ENCODE measurements around the gene THYN1.

THYN1 gene

DNA sequence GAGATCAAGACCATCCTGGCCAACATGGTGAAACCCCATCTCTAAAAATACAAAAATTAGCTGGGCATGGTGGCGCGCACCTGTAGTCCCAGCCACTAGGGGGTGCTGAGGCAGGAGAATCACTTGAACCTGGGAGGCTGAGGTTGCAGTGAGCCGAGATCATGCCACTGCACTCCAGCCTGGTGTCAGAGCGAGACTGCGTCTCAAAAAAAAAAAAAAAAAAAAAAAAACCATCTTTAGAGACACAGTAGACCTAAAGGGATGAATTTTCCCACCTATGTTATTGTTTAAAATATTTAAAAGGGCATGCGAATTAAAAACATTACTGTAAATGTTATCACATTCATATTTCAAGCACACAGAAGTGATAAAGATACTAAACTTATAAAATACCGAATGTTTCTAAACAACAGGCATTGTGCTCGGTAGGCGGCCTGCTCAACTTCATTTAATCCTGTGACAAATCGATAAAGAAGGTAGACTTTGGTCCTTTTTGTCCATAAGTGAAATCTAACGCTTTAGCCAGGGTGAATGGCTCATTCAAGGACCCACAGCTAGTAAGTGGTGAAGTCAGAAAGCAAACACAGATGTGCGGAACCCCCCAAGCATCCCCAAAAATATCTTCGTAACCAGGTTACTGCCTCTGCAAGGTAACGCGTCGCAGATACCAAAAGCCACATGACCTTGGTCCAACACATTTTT lies 45.5 kb downstream of the THYN1 start:
- no peak for DNase-seq

DNA sequence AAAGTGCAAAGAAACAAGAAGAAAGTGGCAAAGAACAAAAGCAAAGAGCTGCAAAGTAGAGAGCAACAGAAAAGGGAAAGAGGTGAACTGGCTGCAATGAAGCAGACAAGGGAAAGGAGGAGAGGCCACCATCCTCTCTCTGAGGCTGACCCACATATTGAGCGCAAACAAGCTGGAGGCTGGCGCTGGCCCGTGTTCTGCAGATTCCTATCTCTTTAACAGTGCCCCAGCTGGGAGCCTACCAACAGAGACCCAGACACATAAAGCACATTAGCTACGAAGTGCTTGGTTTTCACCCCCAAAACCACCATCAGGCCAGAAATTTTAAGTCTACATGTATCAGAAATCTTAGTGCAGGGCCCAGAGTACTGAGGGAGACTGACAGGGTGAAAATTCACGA lies 47.0 kb downstream of the THYN1 start:
- DNase-seq: no peak

GRCh38 chr11:134205729-134206128 lies 47.4 kb downstream of the THYN1 start:
- no peak for DNase-seq

DNA sequence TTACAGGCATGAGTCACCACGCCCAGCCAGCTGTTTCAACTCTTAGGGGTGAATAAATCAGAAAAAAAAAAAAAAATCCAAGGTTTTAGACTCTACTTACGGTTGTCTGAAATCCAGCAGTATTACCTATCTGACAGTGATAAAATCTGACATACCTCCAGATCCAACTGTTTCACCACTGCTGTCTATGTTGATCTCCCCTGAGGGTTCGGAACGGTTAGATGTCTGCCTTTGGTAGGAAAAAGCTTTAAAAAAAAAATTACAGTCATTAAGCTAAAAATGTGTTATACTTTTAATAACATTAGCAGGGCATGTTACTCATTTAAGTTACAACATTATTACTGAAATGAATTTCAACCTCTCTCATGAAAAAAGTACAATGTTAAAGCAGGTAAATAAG lies 50.5 kb downstream of the THYN1 start:
- DNase-seq: no peak

- DNase-seq: no peak
Measured at GRCh38 chr11:134200688-134201087, 52.5 kb downstream of the THYN1 start.

- DNase-seq: no peak
Measured at GRCh38 chr11:134199531-134199930, 53.6 kb downstream of the THYN1 start.
